ENCODE data around the gene EIF5A.

The EIF5A gene

DNA sequence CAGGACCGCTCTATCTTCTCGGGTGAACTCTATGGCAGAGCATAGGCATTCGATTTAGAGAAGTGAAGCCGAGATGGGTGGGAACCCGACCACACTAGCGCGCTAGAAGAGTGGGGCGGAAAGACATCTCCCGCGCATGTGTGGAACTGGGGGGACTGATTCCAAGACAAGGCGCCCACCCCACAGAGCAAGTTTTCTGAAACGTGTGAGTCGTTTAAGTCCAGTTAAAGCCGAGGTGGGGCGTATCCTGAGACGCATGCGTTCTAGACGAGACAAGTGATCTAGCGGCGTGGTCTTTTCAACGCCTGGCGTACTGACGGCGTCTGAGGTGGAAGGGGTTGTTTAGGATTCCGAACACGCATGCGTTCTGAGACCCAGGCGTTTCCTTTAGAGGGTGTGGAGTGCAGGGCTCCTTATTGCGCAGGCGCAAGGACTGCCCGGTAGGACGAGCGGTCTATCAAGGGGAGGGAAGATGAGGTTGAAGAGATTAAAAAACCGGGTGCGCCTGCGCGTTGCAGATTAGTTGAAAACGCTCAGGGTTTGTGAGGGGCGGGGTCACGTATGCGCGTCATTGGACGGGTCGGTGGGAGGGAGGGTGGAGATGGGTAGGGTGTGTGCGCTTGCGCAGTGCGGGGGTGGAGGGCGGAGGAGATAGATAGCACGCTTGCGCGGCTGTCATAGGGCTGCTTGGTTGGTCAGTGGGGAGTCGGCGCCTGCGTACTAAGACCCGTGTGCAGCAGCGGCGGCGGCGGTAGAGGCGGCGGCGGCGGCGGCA lies at the start of gene EIF5A:
Gene EIF5A, plus strand, starts transcription at position 718 of the 775 bp plus-strand sequence. CDS start 2,008 bp downstream, outside the sequence.
- peak; percentile 100 for DNase-seq

- DNase-seq = no peak
Observed at GRCh38 chr17:7258731-7259554, 48.5 kb upstream of the EIF5A start.

DNA sequence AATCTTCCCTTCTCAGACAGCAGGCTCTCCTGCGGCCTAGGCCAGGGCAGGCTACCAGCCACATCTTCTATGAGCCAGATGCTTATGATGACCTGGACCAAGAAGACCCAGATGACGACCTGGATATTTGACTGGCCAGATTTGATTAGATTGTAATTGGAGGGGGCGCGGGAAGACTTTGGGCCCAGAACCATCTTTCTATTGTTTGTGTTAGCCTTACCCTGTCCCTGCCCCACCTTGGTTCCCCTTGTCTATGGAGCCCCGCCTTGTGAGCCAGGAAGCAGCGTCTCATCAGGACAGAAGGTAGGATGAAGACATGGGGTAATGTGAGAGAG lies 47.9 kb upstream of the EIF5A start:
- DNase-seq = no peak

GRCh38 chr17:7260151-7260550 lies 47.3 kb upstream of the EIF5A start:
- no peak for DNase-seq

DNA sequence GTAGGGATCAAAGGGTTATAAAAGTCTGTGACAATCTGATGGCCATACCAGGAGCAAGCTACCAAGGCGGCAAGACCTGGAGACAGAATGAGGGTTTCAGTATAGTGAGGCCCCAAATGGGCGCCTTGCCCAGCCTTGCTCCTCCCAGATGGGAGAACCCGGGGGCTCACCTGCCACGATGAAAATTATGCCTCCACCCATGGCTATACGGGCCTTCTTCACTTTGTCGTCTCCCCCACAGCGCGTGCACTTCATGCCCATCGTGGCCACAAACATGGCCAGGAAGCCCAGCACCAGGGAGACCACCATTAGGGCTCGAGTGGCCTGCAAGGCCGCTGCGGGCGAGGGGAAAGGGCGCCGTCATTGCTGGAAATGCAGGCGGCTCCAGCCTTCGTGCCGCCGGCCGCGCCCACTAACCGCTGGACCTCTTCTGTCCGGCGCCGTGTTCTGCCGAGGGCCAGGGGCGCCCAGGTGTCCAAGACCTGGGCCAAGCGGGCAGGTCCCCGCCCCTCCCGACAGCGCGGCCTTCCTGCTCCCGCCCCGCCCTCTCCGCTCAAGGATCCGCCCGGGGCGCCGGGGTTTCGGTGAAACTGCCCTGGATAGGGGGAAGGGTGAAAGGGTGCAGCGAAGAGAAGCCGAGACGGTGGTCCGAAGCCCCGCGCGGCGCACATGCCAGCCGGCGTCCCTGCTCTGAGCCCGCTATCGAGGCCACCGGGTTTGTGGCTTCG lies 46.6 kb upstream of the EIF5A start:
- DNase-seq = no peak

GRCh38 chr17:7261379-7262191 lies 45.8 kb upstream of the EIF5A start:
- no peak for DNase-seq

DNA sequence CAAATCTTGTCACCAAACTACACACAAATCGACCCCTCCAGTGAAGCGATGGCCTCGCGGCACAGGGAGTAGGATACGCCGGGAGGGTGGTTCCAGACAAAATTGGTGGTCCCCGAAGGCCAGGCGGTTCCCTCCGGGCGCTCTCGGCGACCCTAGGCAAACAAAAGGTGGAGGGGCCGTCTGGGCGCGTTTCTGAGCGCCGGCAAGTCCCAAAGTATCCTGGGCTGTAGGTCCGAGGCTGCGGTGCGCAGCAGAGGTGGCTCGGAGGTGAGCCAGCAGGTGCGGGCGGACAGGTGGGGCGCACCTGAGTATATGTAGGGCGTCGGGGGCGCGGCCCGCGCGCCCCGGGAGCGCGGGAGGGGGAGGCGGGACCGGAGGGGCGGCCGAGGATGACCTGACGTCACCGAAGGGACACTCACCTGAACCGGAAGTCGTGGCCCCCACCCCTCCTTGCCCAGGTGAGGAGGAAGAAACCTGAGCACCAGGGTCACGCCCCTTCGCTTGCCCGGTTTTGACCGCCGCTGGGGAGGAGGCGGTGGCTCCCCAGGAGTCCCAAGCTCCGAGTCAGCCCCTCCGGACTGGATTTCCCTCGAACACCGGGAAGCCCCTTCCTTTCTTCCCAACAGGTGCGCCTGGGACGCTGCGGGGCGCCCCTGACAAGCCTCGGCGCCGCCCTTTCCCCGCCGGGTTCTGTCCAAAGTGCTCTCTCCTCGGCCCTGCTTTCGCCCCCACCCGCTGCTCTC lies 45.1 kb upstream of the EIF5A start, which contains the start of gene CLDN7:
Gene CLDN7, minus strand, starts transcription at position 287 of the 743 bp plus-strand sequence. CDS start 435 bp downstream, outside the sequence.
- DNase-seq = peak; percentile 16

- DNase-seq = no peak
Observed at GRCh38 chr17:7262935-7263800, 44.3 kb upstream of the EIF5A start.

GRCh38 chr17:7263801-7264078 lies 43.7 kb upstream of the EIF5A start:
- DNase-seq = no peak

GRCh38 chr17:7266784-7267183 lies 40.6 kb upstream of the EIF5A start:
- no peak for DNase-seq

DNA sequence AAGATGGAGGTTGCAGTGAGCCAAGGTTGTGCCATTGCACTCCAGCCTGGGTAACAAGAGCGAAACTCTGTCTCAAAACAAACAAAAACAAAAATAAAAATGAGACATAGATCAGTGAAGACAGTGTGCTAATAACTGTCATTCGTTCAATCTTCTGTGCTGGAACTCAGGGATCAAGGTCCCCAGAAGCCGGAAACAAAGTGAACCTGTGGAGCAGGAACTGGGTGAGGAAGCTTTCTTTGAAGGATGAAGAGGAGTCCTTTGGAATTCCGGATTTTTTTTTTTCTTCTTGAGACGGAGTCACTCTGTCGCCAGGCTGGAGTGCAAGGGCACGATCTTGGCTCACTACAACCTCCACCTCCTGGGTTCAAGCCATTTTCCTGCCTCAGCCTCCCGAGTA lies 28.0 kb upstream of the EIF5A start:
- DNase-seq = no peak

DNA sequence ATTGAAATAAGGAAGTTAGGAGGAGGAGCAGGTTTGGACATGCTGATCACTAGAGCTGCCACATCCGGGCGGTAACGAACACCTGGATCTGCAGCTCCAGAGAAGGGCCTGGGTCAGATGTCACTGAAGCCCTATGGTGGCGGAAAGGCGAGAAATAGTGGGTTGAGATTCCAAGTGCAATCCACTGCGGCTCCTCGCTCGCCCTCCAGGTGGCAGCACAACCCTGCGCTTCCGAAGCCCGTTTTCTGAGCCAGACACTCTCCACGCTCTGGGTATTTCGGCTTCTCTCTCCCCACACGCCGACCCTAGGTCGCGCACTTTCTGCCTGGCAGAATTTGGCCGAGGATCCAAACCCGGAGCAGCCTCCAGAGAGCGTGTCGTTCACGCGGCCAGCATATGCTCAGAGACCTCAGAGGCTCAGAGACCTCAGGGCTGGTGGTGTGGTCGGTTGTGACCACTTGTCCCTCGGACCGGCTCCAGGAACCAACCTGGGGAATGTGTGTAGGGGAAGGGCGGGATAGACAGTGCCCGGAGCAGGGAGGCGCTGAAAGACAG lies 26.8 kb upstream of the EIF5A start:
- peak; percentile 76 for DNase-seq

DNA sequence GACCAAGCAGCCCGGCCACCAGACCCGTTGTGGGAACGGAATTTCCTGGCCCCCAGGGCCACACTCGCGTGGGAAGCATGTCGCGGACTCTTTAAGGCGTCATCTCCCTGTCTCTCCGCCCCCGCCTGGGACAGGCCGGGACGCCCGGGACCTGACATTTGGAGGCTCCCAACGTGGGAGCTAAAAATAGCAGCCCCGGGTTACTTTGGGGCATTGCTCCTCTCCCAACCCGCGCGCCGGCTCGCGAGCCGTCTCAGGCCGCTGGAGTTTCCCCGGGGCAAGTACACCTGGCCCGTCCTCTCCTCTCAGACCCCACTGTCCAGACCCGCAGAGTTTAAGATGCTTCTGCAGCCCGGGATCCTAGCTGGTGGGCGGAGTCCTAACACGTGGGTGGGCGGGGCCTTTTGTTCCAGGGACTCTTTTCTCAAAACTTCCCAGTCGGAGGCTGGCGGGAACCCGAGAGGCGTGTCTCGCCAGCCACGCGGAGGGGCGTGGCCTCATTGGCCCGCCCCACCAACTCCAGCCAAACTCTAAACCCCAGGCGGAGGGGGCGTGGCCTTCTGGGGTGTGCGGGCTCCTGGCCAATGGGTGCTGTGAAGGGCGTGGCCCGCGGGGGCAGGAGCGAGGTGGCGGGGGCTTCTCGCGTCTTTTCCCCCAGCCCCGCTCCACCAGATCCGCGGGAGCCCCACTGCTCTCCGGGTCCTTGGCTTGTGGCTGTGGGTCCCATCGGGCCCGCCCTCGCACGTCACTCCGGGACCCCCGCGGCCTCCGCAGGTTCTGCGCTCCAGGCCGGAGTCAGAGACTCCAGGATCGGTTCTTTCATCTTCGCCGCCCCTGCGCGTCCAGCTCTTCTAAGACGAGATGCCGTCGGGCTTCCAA lies 26.1 kb upstream of the EIF5A start, which contains the start of gene SLC2A4:
Gene SLC2A4, plus strand, starts transcription at position 645 of the 879 bp plus-strand sequence. Its CDS starts 217 bp downstream, at position 862.
- DNase-seq = peak; percentile 89

DNA sequence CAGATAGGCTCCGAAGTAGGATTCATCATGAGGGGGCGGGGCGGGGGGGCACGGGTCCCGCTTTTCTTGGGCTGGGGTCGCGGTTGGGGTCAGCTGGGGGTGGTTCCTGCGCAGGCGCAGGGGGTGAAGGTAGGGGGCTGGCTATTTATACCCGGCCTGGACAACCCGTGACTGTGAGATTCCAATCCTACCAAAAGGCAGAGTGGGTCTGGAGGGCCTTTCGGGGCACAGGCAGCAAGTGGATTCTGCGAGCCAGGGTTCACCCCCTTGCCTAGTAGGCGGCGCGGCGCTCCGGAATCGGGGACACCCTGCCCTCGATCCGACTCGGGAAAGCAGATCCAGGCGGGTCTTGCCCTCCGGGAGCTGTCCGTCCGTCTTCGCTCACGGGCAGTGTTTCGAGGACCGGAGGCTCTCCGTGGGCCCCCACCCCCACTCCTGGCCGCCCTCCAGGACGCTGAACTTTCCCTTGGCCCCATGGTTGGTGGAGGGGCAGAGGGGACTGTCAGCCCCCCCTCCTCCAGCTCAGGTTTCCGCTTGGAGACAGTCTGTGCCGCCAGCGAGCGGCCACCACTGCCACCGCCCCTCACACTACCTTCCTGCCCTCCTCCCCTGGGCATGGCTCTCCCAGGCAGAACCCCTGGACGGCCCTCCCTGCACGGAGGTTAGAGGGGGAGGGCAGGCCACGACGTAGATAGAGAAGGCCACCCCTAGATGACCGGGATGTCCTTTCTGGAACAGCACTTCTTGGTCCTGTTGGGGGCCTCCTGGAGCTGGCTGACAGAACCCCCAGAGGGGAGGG lies 25.3 kb upstream of the EIF5A start:
- DNase-seq = no peak

GRCh38 chr17:7282752-7283321 lies 24.6 kb upstream of the EIF5A start:
- DNase-seq = no peak

DNA sequence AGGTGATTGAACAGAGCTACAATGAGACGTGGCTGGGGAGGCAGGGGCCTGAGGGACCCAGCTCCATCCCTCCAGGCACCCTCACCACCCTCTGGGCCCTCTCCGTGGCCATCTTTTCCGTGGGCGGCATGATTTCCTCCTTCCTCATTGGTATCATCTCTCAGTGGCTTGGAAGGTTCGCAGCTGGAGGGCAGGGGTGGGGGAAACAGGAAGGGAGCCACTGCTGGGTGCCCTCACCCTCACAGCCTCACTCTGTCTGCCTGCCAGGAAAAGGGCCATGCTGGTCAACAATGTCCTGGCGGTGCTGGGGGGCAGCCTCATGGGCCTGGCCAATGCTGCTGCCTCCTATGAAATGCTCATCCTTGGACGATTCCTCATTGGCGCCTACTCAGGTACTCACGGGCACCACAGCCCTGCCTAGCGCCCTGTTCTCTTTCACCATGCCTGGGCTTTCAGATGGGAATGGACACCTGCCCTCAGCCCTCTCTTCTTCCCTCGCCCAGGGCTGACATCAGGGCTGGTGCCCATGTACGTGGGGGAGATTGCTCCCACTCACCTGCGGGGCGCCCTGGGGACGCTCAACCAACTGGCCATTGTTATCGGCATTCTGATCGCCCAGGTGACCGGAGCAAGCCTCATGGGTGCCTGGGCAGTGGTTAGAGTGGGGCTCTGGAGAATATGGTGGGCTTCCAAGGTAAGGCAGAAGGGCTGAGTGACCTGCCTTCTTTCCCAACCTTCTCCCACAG lies 23.8 kb upstream of the EIF5A start:
- DNase-seq = no peak

DNA sequence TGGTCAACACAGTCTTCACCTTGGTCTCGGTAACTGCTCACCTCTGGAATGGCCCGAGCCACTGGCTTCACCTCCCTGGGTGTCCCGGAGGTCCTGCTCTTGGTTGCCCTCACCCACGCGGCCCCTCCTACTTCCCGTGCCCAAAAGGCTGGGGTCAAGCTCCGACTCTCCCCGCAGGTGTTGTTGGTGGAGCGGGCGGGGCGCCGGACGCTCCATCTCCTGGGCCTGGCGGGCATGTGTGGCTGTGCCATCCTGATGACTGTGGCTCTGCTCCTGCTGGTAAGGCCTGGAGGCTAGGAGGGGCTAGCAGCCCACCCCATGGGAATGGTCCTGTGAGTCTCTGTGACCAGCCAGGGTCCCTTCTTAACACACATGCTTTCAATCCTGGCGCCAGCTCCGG lies 22.5 kb upstream of the EIF5A start:
- no peak for DNase-seq
